Measurements from ENCODE around the gene YY1. TPM values are rescaled to one million over a fixed set of nuclear protein-coding genes. Genes with fewer than 3 reads are reported as not detected.

YY1 gene
- total and polyA plus RNA-seq, 5 donors = 28.8 to 47.4 (median 45.7) TPM

DNA sequence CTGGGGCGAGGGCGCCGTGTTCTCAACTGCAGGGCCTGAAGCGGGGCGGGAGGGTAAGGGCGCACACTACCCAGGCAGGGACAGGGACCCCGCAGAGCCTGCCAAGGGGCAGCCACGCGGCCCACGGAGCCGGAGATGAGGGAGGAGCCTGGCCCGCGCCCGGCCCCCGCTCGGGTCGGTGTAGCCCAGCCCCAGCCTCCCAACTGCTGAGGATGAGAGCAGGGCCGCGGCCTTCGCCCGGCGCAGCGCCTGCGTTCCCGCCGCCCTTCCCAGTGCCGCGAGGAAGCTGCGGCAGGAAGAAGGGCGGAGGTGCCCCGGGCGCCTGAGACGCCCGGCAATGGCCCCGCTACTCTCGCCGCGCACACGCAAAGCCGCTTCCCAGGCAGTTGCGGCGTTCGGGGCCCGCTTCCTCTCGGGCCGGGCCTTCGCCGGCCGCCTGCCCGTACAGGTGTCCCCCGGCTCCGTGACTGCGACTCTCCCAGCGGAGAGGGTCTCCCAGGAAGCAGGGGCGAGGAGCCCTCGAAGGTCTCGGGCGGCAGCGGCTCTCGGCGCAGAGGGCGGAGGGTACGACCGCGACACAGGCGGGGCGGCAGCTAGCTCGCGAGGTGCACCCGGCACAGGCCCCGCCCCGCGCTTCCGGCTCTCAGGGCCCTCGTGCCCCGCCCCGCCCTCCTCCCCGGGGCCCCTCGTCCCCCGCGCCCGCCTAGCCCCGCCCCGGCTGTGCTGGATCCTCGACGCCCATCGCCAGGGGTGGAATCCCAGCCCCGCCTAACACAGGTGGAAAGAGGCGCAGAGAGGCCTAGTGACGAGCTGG is 24.8 kb upstream of the YY1 start:
- no peaks in the 10 kb centered on the region for H3K27me3 ChIP-seq (ENCODE audit: control insufficient read depth, insufficient read depth)
- DNase-seq (peak; percentile 93 to 98 (median 96)), ATAC-seq (peak; percentile 97 to 98)
- H3K27ac ChIP-seq (ENCODE audit: low read length) = peak overlapping the region; percentile 89
- intact Hi-C loops (cut with DNase I) = no loop called here
- H3K4me3 ChIP-seq (ENCODE audit: low read length) = peak overlapping the region; percentile 55
- no peaks in the 10 kb centered on the region for H3K9me3 ChIP-seq (ENCODE audit: control insufficient read depth, low read length)
- no peaks in the 10 kb centered on the region for H3K4me1 ChIP-seq (ENCODE audit: control insufficient read depth, insufficient read depth, low read length)
- WGBS = 3% methylated on average over 90 of the region's 90 CpGs

DNA sequence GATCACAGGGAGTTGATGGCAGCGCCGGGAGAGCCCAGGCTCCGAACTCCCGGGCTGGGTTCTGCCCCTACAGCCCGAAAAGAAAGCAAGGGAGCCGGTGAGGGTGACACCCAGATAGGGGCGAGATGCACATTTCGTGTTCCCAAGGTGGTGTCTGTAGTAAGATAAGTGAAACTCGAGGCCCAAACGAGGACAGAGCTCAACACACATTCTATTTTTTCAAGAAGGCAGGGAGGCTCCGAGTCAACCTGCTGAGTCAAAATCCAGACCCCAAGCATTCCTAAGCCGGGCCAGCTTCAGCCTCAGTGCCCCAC is 24.2 kb upstream of the YY1 start:
- Histone ChIP-seq H3K9me3 (ENCODE audit: control insufficient read depth, low read length) (no peaks in the 10 kb centered on the region), H3K27me3 (ENCODE audit: control insufficient read depth, insufficient read depth) (no peaks in the 10 kb centered on the region), H3K4me3 (ENCODE audit: low read length) (peak overlapping the region; percentile 55), H3K4me1 (ENCODE audit: control insufficient read depth, insufficient read depth, low read length) (no peaks in the 10 kb centered on the region), H3K27ac (ENCODE audit: low read length) (peak overlapping the region; percentile 25)
- intact Hi-C loops (cut with DNase I) = no loop called here
- no peak for ATAC-seq
- no peak for DNase-seq
- WGBS = 32% methylated on average over 12 of the region's 12 CpGs

- H3K27ac ChIP-seq (ENCODE audit: low read length) = no peak overlapping the region
- intact Hi-C loops (cut with DNase I) = no loop called here
- H3K27me3 ChIP-seq (ENCODE audit: control insufficient read depth, insufficient read depth) = no peaks in the 10 kb centered on the region
- no peaks in the 10 kb centered on the region for H3K9me3 ChIP-seq (ENCODE audit: control insufficient read depth, low read length)
- H3K4me1 ChIP-seq (ENCODE audit: control insufficient read depth, insufficient read depth, low read length) = no peaks in the 10 kb centered on the region
- no peak overlapping the region for H3K4me3 ChIP-seq (ENCODE audit: low read length)
- 90% methylated on average over 12 of the region's 12 CpGs for WGBS
- DNase-seq (peak in 1 of 3 donors; percentile 53), ATAC-seq (no peak)
Observed at GRCh38 chr14:100215330-100215885, 23.5 kb upstream of the YY1 start.

DNA sequence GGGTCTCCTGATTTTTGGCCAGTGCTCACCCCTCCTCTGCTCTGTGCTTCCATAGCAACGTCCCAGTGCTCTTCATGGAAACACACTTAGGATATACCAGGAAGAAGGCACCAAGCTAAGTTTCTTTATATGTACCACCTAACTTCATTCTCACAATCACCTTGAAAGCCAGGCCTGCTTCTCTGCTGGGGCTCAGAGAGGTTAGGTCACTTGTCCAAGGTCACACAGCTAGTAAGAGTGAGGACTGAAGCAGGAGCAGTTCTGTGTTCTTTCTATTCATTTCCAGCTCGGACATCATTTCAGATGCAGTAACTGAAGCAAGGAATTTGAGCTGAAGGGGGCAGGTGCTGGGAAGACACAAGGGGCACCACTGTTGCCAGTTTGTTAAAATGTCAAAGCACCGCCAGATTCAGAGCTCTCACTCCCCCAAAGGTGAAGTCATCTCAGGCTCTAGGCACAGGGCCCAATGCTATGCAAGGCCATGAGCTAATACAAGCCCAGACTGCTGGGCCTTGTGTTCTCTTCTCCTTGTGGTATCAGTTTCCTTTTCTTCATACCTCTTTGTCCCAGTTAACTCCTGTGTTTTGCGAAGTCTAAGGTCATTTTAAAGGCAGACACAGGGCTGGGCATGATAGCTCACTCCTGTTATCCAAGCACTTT is 19.7 kb upstream of the YY1 start:
- Histone ChIP-seq H3K4me1 (ENCODE audit: control insufficient read depth, insufficient read depth, low read length) (no peaks in the 10 kb centered on the region), H3K27me3 (ENCODE audit: control insufficient read depth, insufficient read depth) (no peaks in the 10 kb centered on the region), H3K4me3 (ENCODE audit: low read length) (no peak overlapping the region), H3K9me3 (ENCODE audit: control insufficient read depth, low read length) (no peaks in the 10 kb centered on the region), H3K27ac (ENCODE audit: low read length) (no peak overlapping the region)
- intact Hi-C loops (cut with DNase I) = no loop called here
- DNase-seq (no peak), ATAC-seq (no peak)
- 91% methylated on average over 4 of the region's 4 CpGs for WGBS

DNA sequence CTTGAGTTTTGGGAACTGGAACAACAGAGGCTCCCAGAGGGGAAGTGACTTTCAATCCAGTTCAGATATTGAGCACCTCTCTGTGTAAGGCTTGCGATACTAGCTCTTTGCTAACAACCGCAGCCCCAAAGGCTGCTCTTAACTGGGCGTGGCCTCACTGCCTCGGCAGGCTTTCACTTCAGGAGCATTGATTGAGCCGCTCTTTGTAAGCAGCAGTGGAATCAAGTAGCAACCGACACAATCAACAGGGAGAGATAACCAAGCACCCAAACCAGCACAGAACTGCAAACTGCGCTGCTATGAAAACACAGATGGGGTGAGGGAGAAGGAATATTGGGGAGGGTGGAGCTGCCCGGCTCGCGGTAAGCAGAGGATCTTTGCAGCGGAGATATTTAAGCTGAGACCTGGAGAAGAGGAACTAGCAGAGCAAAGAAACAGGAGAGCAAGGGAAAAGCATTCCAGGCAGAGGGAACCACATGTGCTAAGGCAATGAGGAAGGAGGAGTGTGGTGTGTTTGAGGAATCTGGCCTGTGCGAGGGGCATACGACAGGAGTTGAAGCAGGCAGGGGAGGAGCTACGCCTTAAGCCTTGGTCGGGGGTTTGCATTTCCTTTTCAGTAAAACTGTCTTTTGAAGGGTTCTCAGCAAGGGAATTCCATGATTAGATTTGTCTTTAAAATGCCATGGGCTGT is 17.3 kb upstream of the YY1 start:
- ATAC-seq (peak; percentile 82 to 83), DNase-seq (peak; percentile 55 to 84 (median 72))
- Histone ChIP-seq H3K4me1 (ENCODE audit: control insufficient read depth, insufficient read depth, low read length) (no peaks in the 10 kb centered on the region), H3K9me3 (ENCODE audit: control insufficient read depth, low read length) (no peaks in the 10 kb centered on the region), H3K27ac (ENCODE audit: low read length) (peak overlapping the region; percentile 19), H3K4me3 (ENCODE audit: low read length) (peak overlapping the region; percentile 52), H3K27me3 (ENCODE audit: control insufficient read depth, insufficient read depth) (no peaks in the 10 kb centered on the region)
- intact Hi-C loops (cut with DNase I) = no loop called here
- WGBS = 7% methylated on average over 15 of the region's 15 CpGs

DNA sequence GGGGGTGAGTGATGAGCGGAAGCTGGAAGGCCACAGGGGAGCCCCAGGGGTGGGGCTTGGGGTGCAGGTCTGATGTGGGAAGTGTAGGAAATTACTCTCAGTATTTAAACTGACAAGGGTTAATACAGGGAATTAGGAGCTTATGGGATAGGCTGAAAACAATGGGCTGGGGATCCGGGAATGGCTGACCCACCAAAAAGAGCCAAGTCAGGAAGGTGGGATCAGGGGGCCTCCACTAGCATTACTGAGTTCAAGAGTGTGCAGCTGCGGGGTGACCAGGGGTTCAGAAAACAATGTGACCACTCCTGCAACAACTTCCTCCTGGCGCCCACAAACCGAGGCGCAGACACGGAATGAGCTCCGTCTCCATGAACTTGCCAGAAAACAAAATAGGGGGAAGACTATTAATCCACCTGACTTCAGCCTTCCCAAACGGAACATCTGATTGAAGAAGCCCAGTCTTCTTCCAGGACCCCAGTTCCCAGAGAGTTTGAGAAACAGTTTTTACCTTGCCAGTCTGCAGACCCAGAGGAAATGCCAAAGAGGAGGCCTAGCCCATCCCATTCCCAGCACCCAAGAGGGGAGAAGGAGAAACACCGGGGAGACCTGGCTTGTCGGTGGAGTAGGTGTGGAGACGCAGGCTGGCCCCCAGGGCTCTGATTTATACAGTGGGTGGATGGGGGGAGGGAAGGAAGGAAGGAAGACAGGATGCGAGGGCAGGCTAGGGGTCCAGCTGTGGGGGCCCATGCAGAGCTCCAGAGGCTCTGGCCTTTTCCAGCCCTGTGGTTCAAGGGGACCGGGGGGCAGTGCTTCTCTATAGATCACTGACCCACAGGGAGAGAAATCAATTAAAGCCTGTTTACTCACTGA is 16.5 kb upstream of the YY1 start:
- ATAC-seq (peak in 1 of 2 donors; percentile 10), DNase-seq (no peak)
- Histone ChIP-seq H3K4me3 (ENCODE audit: low read length) (peak overlapping the region; percentile 52), H3K27me3 (ENCODE audit: control insufficient read depth, insufficient read depth) (no peaks in the 10 kb centered on the region), H3K27ac (ENCODE audit: low read length) (no peak overlapping the region), H3K9me3 (ENCODE audit: control insufficient read depth, low read length) (no peaks in the 10 kb centered on the region), H3K4me1 (ENCODE audit: control insufficient read depth, insufficient read depth, low read length) (no peaks in the 10 kb centered on the region)
- whole genome bisulfite sequencing = 49% methylated on average over 14 of the region's 14 CpGs
- intact Hi-C loops (cut with DNase I) = no loop called here

DNA sequence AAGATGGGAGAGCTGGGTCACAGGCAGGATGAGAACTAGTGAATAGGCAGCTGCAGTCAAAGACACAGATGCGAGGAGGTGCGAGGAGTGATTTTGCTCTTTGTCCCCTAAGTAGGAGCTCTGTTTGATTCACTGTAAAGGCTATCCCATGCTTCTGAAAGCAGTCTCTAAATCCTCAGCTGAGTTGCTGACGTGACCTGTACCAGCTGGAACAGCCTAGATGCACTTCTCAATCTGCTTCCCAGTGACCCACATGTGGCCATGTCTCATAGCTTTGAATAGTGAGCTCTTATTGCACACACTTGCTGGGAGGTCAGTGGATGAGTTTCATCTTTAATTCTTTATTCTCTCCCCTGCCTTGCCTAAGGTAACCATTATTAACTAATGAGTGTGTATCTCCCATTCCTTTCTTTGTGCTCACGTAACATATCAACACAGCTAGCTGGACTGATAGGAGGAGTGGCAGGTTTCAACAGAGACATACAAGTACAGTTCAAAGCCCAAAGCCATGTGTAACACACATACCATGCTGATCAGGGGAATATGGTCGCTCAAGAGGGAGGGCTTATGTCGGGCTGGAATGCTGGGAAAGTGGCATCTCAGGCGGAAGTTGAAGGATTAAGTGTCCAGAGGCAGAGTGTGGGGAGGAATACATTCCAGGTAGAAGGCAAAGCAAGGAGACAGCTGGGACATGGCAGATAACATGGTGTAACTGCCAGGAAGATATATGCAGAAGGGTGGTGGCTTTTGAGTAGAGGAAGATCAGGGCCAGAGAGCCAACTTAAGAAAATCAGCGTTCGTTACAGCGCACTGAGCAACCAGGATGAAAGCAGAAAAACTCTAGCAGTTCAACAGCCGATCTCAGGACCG is 15.4 kb upstream of the YY1 start:
- Histone ChIP-seq H3K4me1 (ENCODE audit: control insufficient read depth, insufficient read depth, low read length) (no peaks in the 10 kb centered on the region), H3K9me3 (ENCODE audit: control insufficient read depth, low read length) (no peaks in the 10 kb centered on the region), H3K27me3 (ENCODE audit: control insufficient read depth, insufficient read depth) (no peaks in the 10 kb centered on the region), H3K4me3 (ENCODE audit: low read length) (no peak overlapping the region), H3K27ac (ENCODE audit: low read length) (no peak overlapping the region)
- ATAC-seq (no peak), DNase-seq (no peak)
- WGBS = 80% methylated on average over 12 of the region's 12 CpGs
- intact Hi-C loops (cut with DNase I) = no loop called here

DNA sequence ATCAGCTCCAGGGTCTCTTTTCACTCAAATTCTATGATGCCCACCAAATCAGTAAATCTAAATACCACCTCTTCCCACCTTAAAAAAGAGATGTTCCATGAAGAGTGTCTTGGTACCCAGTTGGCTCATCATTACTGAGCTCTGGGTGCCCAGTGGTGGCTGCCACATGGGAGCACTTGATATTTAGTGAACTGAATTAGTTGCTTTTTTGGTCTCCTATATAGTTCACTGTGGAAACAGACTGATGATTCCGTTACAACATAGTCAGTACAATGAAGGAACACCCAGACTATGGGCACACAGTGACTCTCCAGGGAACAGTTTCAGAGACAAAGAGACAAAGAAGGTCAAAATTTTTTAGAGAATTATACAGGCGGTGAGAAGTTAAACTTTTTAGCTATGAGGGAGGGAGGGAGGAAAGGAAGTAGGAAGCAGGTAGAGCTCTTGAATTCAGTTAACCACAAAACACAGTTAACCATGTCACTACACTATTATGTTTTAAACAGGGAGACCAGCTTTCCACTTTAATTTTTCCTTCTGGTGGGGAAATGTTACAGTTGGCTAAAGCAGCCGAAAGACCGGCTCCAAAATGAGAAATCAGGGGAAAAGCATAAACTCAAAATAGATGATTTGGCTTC is 14.6 kb upstream of the YY1 start:
- no peak overlapping the region for H3K4me3 ChIP-seq (ENCODE audit: low read length)
- DNase-seq (no peak), ATAC-seq (no peak)
- H3K4me1 ChIP-seq (ENCODE audit: control insufficient read depth, insufficient read depth, low read length) = no peaks in the 10 kb centered on the region
- intact Hi-C loops (cut with DNase I) = no loop called here
- H3K27ac ChIP-seq (ENCODE audit: low read length) = no peak overlapping the region
- WGBS = 85% methylated on average over 4 of the region's 4 CpGs
- H3K27me3 ChIP-seq (ENCODE audit: control insufficient read depth, insufficient read depth) = no peaks in the 10 kb centered on the region
- H3K9me3 ChIP-seq (ENCODE audit: control insufficient read depth, low read length) = no peaks in the 10 kb centered on the region

GRCh38 chr14:100225169-100225568 is 13.8 kb upstream of the YY1 start:
- H3K9me3 ChIP-seq (ENCODE audit: control insufficient read depth, low read length) = no peaks in the 10 kb centered on the region
- H3K4me3 ChIP-seq (ENCODE audit: low read length) = no peak overlapping the region
- no peaks in the 10 kb centered on the region for H3K27me3 ChIP-seq (ENCODE audit: control insufficient read depth, insufficient read depth)
- ATAC-seq (no peak), DNase-seq (no peak)
- WGBS = 92% methylated on average over 4 of the region's 4 CpGs
- H3K4me1 ChIP-seq (ENCODE audit: control insufficient read depth, insufficient read depth, low read length) = no peaks in the 10 kb centered on the region
- H3K27ac ChIP-seq (ENCODE audit: low read length) = no peak overlapping the region
- intact Hi-C loops (cut with DNase I) = no loop called here
